Measurements from ENCODE around the gene MRAS.

Gene MRAS

GRCh38 chr3:138344754-138345153 is 3.6 kb upstream of the MRAS start:
- DNase-seq, result no peak

GRCh38 chr3:138348754-138349739 is 668 bp downstream of the MRAS start:
- DNase-seq, result no peak

- no peak for DNase-seq
These were observed 1.7 kb downstream of the MRAS start for GRCh38 chr3:138349926-138350665.

GRCh38 chr3:138351151-138351550 is 2.8 kb downstream of the MRAS start:
- DNase-seq, result no peak

GRCh38 chr3:138351916-138352550 is 3.7 kb downstream of the MRAS start:
- DNase-seq, result no peak

- no peak for DNase-seq
These were observed 6.0 kb downstream of the MRAS start for GRCh38 chr3:138354376-138354775.

- no peak for DNase-seq
These were observed 6.7 kb downstream of the MRAS start for GRCh38 chr3:138355071-138355470.

GRCh38 chr3:138356730-138357405 is 8.5 kb downstream of the MRAS start:
- no peak for DNase-seq

GRCh38 chr3:138359148-138359918 is 11.0 kb downstream of the MRAS start:
- DNase-seq, result no peak

GRCh38 chr3:138359919-138360868 is 11.8 kb downstream of the MRAS start:
- DNase-seq, result no peak

GRCh38 chr3:138360869-138361525 is 12.6 kb downstream of the MRAS start:
- DNase-seq, result no peak

GRCh38 chr3:138361561-138361971 is 13.2 kb downstream of the MRAS start:
- DNase-seq, result no peak

GRCh38 chr3:138362538-138362937 is 14.2 kb downstream of the MRAS start:
- DNase-seq, result peak; percentile 55

- DNase-seq, result no peak
These were observed 14.9 kb downstream of the MRAS start for GRCh38 chr3:138363322-138363721.

- no peak for DNase-seq
These were observed 16.2 kb downstream of the MRAS start for GRCh38 chr3:138364356-138365252.

- DNase-seq, result no peak
These were observed 16.8 kb downstream of the MRAS start for GRCh38 chr3:138365253-138365555.

GRCh38 chr3:138366006-138366759 is 17.8 kb downstream of the MRAS start:
- no peak for DNase-seq

- DNase-seq, result no peak
These were observed 19.0 kb downstream of the MRAS start for GRCh38 chr3:138367326-138367850.
